Neural cell (in vitro differentiated cells): Measurements from ENCODE around the gene ABT1. TPM values are rescaled to one million over a fixed set of nuclear protein-coding genes. Genes with fewer than 3 reads are reported as not detected.

Source experiments
- H2AFZ ChIP-seq: fragments of 200-600, 300-800 bp; sonication (generic), shearing (Covaris generic); 2 replicates; pipeline ENCODE4 v1.6.0; 2014; ENCODE audit warnings: low read depth, mild to moderate bottlenecking, antibody characterized with exemption, low read length, moderate library complexity
- H3F3A ChIP-seq: fragments of 200-600 bp; shearing (Covaris generic); 2 replicates; pipeline ENCODE4 v1.6.1; 2016; ENCODE audit warnings: mild to moderate bottlenecking, moderate library complexity, mixed read lengths, antibody characterized with exemption, low read length; ENCODE audit not compliant: insufficient read depth, poor library complexity, severe bottlenecking
- H3K27ac ChIP-seq: fragments of 200-600, 300-800 bp; sonication (generic), shearing (Covaris generic); 2 replicates; pipeline ENCODE4 v1.5.1; 2014; ENCODE audit warnings: mild to moderate bottlenecking, low read length, moderate library complexity
- H3K27me3 ChIP-seq: fragments of 300-800, 200-600 bp; sonication (generic), shearing (Covaris generic); 2 replicates; pipeline ENCODE4 v1.6.0; 2014; ENCODE audit warnings: mild to moderate bottlenecking, low read depth, low read length, moderate library complexity; ENCODE audit not compliant: insufficient read depth
- H3K36me3 ChIP-seq: fragments of 300-800, 200-600 bp; sonication (generic), shearing (Covaris generic); 2 replicates; pipeline ENCODE4 v1.5.1; 2014; ENCODE audit warnings: mild to moderate bottlenecking, antibody characterized with exemption, low read length, moderate library complexity; ENCODE audit not compliant: insufficient read depth
- H3K4me2 ChIP-seq: fragments of 300-800, 200-600 bp; sonication (generic), shearing (Covaris generic); 2 replicates; pipeline ENCODE4 v1.6.0; 2014; ENCODE audit warnings: mild to moderate bottlenecking, low read length
- H3K4me3 ChIP-seq: fragments of 300-800, 200-600 bp; sonication (generic), shearing (Covaris generic); 2 replicates; pipeline ENCODE4 v1.5.1; 2014; ENCODE audit warnings: mild to moderate bottlenecking, low read length, moderate library complexity
- H3K79me2 ChIP-seq: fragments of 200-600 bp; shearing (Covaris generic); replicated peaks from 2 replicates; pipeline ENCODE4 v1.6.0; 2014; ENCODE audit warnings: mild to moderate bottlenecking, low read length, moderate library complexity; ENCODE audit not compliant: insufficient read depth
- H3K9ac ChIP-seq: fragments of 300-800, 200-600 bp; sonication (generic), shearing (Covaris generic); 2 replicates; pipeline ENCODE4 v1.6.1; 2016; ENCODE audit warnings: mild to moderate bottlenecking, low read length, mixed read lengths
- H3K9me2 ChIP-seq: fragments of 200-600 bp; shearing (Covaris generic); 2 replicates; pipeline ENCODE4 v1.6.1; 2016; ENCODE audit warnings: mild to moderate bottlenecking, low read length, mixed read lengths; ENCODE audit not compliant: insufficient read depth
- H3K9me3 ChIP-seq: fragments of 200-600, 300-800 bp; sonication (generic), shearing (Covaris generic); 2 replicates; pipeline ENCODE4 v1.6.1; 2016; ENCODE audit warnings: mild to moderate bottlenecking, mixed run types, low read length, moderate library complexity, mixed read lengths
- H4K20me1 ChIP-seq: fragments of 200-600 bp; shearing (Covaris generic); 2 replicates; pipeline ENCODE4 v1.6.1; 2016; ENCODE audit warnings: mild to moderate bottlenecking, mixed run types; ENCODE audit not compliant: insufficient read depth
- EP300 ChIP-seq: fragments of 450-650 bp; conservative IDR thresholded peaks from 2 replicates; pipeline ENCODE4 v1.6.1; 2014; ENCODE audit warnings: antibody characterized with exemption, mild to moderate bottlenecking, moderate library complexity; ENCODE audit not compliant: poor library complexity, severe bottlenecking
- EZH2 ChIP-seq: fragments of 200-600, 300-800 bp; shearing (Covaris generic), sonication (generic); IDR thresholded peaks from 2 replicates; pipeline ENCODE4 v1.6.1; 2014; ENCODE audit warnings: antibody characterized with exemption, low read length, borderline replicate concordance, mild to moderate bottlenecking; ENCODE audit not compliant: insufficient read depth, poor library complexity, severe bottlenecking
- MXI1 ChIP-seq: fragments of 450-650 bp; conservative IDR thresholded peaks from 2 replicates; pipeline ENCODE4 v1.6.1; 2014; ENCODE audit warnings: antibody characterized with exemption, mild to moderate bottlenecking; ENCODE audit not compliant: poor library complexity, severe bottlenecking
- POLR2AphosphoS5 ChIP-seq: IDR thresholded peaks from 2 replicates; pipeline ENCODE4 v1.6.1; 2012
- RAD21 ChIP-seq: fragments of 450-650 bp; conservative IDR thresholded peaks from 2 replicates; pipeline ENCODE4 v1.6.1; 2014; ENCODE audit warnings: antibody characterized with exemption, mild to moderate bottlenecking, moderate library complexity
- SMC3 ChIP-seq: fragments of 450-650 bp; conservative IDR thresholded peaks from 2 replicates; pipeline ENCODE4 v1.6.1; 2014; ENCODE audit warnings: antibody characterized with exemption, mild to moderate bottlenecking, moderate library complexity; ENCODE audit not compliant: poor library complexity
- TAF1 ChIP-seq: IDR thresholded peaks from 2 replicates; pipeline ENCODE4 v1.6.1; 2012; ENCODE audit warnings: low read depth
- polyA plus RNA-seq: library from polyadenylated mRNA; depleted of rRNA; stranded (reverse); fragments of >200 nt; gene quantifications from 2 replicates; pipeline ENCODE4 v1.2.3, GENCODE V29; 2014
- TF ChIP-seq, protein P1 (sequence below): IDR thresholded peaks from 2 replicates; pipeline ENCODE4 v1.6.1; 2012; ENCODE audit warnings: borderline replicate concordance
- TF ChIP-seq, protein P2 (sequence below): fragments of 450-650 bp; IDR thresholded peaks from 2 replicates; pipeline ENCODE4 v1.5.1; 2014; ENCODE audit warnings: antibody characterized with exemption, mild to moderate bottlenecking, moderate library complexity; ENCODE audit not compliant: poor library complexity, severe bottlenecking

The ABT1 gene
- polyA plus RNA-seq, 1 donor from 2014 or later, result 26.1 TPM

DNA sequence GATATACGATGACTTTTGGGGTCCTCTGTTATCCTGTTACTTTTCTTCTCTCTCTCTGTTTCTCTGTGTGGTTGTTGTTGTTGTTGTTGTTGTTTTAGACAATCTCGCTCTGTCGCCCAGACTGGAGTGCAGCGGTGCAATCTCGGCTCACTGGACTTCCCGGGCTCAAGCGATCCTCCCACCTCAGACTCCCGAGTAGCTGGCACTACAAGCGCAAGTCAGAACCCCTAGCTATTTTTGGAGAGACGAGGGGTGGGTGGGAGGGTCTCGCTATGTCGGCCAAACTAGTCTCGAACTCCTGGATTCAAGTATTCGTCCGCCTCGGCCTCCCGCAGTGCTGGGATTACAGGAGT, 19.1 kb upstream of the ABT1 start:
- Histone ChIP-seq H3K9me2 (no peaks in the 10 kb centered on the region), H3K79me2 (no peaks in the 10 kb centered on the region), H2AFZ (no peak overlapping the region), H3K4me3 (peak overlapping the region; percentile 48), H3F3A (no peaks in the 10 kb centered on the region), H3K36me3 (no peaks in the 10 kb centered on the region), H3K4me2 (no peak overlapping the region), H3K9ac (no peak overlapping the region), H3K27me3 (peaks cover 53% of the 10 kb centered on the region), H3K27ac (no peak overlapping the region), H4K20me1 (no peaks in the 10 kb centered on the region), H3K9me3 (peaks cover 10% of the 10 kb centered on the region)
- no peak for TF ChIP-seq EP300

DNA sequence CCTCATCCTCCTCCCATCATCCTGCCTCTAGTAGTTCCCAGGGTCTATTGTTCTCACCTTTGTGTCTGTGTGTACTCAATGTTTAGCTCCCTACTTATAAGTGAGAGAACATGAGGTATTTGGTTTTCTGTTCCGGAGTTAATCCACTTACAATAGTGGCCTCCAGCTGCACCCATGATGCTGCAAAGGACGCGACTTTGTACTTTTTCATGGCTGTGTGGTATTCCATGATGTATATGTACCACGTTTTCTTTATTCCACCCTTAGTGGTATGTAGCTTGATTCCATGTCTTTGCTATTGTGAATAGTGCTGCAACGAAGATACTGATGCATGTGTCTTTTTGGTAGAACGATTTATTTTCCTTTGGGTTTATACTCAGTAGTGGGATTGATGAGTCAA, 18.5 kb upstream of the ABT1 start:
- Histone ChIP-seq H3K79me2 (no peaks in the 10 kb centered on the region), H3K27me3 (peaks cover 55% of the 10 kb centered on the region), H3K9me2 (no peaks in the 10 kb centered on the region)

DNA sequence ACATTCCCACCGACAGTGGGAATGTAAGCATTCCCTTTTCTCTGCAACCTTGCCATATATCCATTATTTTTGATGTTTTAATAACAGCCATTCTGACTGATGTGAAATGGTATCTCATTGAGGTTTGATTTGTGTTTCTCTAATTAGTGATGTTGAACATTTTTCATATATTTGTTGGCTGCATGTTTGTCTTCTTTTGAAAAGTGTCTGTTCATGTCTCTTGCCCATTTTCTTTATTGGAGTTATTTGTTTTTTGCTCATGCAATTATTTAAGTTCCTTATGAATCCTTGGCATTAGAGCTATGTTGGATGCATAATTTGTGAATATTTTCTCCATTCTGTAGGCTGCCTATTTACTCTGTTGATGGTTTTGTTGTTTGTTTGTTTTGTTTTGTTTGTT, 18.0 kb upstream of the ABT1 start:
- Histone ChIP-seq H3K9me3 (peaks cover 10% of the 10 kb centered on the region), H3F3A (no peaks in the 10 kb centered on the region), H3K27me3 (peaks cover 55% of the 10 kb centered on the region), H3K4me3 (no peak overlapping the region), H3K4me2 (no peak overlapping the region), H3K9ac (no peak overlapping the region), H3K36me3 (no peaks in the 10 kb centered on the region), H2AFZ (no peak overlapping the region), H4K20me1 (no peaks in the 10 kb centered on the region), H3K27ac (no peak overlapping the region), H3K79me2 (no peaks in the 10 kb centered on the region), H3K9me2 (no peaks in the 10 kb centered on the region)
- TF ChIP-seq TAF1 (no peak), EZH2 (no peak), SMC3 (no peak), EP300 (no peak), MXI1 (no peak), POLR2AphosphoS5 (no peak), RAD21 (no peak)
- TF ChIP-seq, protein P1, sequence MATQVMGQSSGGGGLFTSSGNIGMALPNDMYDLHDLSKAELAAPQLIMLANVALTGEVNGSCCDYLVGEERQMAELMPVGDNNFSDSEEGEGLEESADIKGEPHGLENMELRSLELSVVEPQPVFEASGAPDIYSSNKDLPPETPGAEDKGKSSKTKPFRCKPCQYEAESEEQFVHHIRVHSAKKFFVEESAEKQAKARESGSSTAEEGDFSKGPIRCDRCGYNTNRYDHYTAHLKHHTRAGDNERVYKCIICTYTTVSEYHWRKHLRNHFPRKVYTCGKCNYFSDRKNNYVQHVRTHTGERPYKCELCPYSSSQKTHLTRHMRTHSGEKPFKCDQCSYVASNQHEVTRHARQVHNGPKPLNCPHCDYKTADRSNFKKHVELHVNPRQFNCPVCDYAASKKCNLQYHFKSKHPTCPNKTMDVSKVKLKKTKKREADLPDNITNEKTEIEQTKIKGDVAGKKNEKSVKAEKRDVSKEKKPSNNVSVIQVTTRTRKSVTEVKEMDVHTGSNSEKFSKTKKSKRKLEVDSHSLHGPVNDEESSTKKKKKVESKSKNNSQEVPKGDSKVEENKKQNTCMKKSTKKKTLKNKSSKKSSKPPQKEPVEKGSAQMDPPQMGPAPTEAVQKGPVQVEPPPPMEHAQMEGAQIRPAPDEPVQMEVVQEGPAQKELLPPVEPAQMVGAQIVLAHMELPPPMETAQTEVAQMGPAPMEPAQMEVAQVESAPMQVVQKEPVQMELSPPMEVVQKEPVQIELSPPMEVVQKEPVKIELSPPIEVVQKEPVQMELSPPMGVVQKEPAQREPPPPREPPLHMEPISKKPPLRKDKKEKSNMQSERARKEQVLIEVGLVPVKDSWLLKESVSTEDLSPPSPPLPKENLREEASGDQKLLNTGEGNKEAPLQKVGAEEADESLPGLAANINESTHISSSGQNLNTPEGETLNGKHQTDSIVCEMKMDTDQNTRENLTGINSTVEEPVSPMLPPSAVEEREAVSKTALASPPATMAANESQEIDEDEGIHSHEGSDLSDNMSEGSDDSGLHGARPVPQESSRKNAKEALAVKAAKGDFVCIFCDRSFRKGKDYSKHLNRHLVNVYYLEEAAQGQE, result no peak

More for the DNA sequence above, 18.5 kb upstream of the ABT1 start:
- Histone ChIP-seq H3K27ac (no peak overlapping the region), H3K4me2 (no peak overlapping the region), H2AFZ (no peak overlapping the region), H3K36me3 (no peaks in the 10 kb centered on the region), H3K9ac (no peak overlapping the region), H3K4me3 (no peak overlapping the region), H3K9me3 (peaks cover 10% of the 10 kb centered on the region), H4K20me1 (no peaks in the 10 kb centered on the region), H3F3A (no peaks in the 10 kb centered on the region)
- TF ChIP-seq TAF1 (no peak), RAD21 (no peak), EZH2 (no peak), SMC3 (no peak), EP300 (no peak), MXI1 (no peak), POLR2AphosphoS5 (no peak)
- TF ChIP-seq, protein P1, result no peak
- TF ChIP-seq, protein P2, sequence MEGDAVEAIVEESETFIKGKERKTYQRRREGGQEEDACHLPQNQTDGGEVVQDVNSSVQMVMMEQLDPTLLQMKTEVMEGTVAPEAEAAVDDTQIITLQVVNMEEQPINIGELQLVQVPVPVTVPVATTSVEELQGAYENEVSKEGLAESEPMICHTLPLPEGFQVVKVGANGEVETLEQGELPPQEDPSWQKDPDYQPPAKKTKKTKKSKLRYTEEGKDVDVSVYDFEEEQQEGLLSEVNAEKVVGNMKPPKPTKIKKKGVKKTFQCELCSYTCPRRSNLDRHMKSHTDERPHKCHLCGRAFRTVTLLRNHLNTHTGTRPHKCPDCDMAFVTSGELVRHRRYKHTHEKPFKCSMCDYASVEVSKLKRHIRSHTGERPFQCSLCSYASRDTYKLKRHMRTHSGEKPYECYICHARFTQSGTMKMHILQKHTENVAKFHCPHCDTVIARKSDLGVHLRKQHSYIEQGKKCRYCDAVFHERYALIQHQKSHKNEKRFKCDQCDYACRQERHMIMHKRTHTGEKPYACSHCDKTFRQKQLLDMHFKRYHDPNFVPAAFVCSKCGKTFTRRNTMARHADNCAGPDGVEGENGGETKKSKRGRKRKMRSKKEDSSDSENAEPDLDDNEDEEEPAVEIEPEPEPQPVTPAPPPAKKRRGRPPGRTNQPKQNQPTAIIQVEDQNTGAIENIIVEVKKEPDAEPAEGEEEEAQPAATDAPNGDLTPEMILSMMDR, result no peak
